HG03432 (cell line): ENCODE results near the gene OR10A6.

Source experiments
- ATAC-seq: cut with Tn5 transposase; IDR thresholded peaks from one replicate; pipeline ENCODE4 v1.9.1; 2021; ENCODE audit warnings: mild to moderate bottlenecking, moderate library complexity; ENCODE audit not compliant: unreplicated experiment

Gene OR10A6, protein sequence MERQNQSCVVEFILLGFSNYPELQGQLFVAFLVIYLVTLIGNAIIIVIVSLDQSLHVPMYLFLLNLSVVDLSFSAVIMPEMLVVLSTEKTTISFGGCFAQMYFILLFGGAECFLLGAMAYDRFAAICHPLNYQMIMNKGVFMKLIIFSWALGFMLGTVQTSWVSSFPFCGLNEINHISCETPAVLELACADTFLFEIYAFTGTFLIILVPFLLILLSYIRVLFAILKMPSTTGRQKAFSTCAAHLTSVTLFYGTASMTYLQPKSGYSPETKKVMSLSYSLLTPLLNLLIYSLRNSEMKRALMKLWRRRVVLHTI

DNA sequence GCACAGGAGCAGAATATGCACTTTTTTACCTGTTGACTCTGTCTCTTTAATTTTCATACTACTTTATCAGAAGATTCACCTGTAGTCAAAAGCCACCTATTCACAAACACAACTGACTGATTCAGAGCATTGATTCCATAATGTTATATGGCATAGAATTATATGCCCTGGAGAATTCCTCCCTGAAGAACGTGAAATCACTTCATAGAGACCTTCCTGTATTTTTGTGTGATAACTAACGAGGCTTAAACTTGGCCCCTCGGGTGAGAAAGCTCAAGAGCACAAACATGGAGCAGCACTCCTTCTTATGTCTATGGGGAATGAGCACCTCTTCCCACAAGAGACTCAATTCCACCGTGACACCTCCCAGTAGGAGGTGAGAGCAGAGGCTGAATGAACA lies at the start of gene OR10A6:
OR10A6 (minus strand) TSS at position 101 of the 400 bp plus-strand sequence. CDS start 2,606 bp downstream, outside the sequence.
- ATAC-seq = no peak

DNA sequence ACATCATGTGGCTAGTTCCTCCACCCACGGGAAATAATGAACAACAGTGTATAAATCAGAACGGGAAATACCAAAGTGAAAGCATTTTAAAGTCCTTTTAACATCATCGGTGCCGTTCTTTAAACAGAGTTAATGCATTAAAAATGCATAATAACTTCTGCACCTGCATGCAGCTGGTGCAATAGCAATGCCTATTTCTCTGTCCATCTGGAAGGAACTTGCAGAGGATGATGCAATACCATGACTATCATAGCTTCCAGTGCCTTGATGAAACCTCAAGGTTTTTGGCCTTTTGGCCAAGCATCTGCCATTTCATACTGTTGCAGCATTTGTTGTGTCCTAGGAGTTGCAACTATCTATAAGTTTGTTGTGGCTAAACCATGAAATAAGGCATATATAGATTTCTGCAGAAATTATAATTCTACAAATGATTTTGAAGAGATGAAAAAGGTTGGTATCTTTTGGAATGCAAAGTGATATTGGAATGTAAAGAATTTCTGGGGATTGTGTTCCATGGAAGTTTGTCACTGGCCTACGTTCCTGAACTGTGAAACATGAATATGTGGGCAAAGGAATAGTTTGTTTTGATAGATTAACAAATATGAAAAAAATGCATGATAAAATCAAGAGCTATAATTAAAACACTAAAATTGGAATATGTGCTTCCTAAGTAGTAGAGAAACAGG lies 46.3 kb upstream of the OR10A6 start:
- no peak for ATAC-seq

DNA sequence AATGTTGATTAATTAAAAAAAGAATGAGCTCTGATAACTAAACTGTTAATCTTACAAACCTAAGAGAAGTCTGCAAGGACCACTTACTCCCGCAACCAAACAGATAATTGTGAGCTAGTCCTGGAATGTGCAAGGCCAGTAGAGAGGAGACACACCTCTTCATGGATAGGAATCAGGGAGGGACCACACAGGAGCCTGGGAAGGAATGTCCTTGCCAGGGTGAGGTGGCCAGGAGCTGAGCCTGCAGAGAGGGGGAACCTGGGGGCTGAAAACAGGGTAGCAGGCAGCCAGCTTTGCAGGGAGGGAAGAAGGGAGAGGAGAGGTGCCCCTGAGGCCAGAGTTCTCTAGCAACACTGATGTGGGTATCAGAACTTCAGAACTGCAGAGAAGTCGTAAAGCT lies 43.6 kb upstream of the OR10A6 start:
- no peak for ATAC-seq

DNA sequence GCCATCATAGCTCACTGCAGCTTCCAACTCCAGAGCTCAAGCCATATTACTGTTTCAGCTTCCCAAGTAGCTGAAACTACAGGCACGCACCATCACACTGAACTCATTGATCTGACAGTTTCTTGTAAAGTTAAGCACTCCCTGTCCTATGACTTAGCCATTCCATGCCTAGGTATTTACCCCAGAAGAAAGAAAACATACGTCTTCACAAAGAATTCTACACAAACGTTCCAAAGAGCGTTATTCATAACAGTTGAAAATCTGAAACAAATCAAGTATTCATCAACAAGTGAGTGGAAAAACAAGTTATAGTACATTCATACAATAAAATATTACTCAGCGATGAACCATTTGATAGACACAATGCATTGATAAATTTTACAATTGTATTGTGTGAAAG lies 41.9 kb upstream of the OR10A6 start:
- ATAC-seq = no peak

DNA sequence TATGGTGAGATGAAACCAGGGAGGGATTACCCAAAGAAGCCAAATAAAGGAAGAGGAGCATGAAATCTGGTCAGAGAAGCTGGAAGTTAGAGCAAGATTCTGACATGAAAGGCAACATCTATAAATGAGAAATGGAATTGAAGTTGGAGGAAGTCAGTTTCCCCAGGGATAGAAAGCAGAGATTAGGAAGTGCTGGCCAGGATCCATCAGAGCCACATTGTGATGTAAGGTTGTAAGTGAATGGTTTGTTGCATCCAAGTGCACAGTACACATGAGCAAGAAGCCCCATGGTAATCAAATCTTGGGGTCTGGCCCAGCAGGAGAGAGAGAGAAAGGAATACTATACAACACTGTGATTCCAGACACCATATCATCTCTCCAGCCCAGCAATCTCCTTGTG lies 40.8 kb upstream of the OR10A6 start:
- no peak for ATAC-seq

DNA sequence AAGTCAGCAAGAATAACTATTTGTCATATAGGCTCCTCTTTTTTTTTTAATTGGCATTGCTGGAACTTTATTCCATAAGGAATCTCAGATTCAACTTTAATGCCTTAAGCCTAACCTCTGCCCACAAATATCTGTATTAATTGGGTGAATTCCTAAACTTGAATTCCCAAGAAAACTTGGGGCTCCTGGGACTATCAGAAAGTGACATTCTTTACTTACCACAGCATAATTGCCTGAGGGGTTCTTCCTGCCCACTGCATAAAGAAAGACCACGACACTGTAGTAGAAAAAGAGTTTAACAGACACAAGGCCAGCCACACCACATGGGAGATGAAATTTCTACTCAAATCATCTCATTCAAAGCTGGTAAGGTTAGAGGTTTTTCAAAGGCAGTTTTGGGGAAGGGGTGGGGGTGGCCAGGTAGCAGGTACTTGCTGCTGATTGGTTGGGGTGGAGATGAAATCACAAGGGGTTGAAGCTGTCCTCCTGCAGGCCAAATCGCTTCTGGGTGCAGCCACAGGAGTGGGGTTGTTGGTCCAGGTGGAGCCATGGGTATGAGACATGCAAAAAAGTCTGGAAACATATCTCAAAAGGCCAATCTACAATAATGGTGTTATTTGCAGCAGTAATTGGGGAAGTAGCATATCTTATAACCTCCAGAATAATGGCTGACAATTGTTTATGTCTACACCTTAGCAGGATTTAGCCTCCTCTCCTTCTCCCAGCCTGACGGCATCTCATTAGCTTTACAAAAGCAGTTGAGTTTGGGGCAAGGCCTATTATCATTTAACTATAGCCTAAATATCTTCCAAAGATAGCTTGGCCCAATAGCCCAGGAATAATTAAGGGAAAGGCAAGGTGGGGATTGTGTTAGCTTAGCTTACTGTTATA lies 38.9 kb upstream of the OR10A6 start:
- ATAC-seq = no peak

DNA sequence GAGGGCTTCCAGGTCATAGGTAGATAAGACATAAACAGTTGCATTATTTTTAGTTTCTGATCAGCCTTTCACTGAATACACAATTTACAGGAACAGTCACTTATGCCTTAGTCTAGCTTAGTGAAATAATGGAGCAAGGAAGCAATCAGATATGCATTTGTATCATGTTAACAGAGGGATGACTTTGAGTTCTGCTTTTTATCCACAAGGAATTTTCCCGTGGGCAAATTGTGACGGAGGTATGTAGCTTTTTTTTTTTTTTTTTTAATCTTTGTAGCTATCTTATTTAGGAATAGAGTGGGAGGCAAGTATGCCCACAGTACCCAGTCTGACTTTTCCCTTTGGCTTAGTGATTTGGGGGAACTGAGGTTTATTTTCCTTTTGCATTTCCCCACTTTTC lies 37.6 kb upstream of the OR10A6 start:
- ATAC-seq = no peak

DNA sequence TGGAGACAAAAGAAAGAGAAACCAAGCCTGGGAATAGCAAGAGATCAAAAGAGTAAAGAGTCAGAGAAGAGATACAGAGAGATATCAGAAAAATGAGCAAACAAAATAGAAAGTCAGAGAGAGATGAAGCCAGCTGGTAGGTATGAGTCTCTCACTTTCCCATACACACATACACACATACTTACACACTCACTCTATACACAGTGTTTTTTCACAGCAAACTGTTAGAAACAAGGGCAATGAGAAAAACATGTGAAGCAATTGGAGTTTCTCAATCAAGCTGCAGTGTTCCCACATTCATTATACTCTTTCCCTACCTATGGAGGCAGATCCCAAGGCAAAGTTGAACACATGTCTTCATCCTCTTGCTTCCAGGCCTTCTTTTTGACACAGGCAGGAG lies 36.8 kb upstream of the OR10A6 start:
- ATAC-seq = no peak

DNA sequence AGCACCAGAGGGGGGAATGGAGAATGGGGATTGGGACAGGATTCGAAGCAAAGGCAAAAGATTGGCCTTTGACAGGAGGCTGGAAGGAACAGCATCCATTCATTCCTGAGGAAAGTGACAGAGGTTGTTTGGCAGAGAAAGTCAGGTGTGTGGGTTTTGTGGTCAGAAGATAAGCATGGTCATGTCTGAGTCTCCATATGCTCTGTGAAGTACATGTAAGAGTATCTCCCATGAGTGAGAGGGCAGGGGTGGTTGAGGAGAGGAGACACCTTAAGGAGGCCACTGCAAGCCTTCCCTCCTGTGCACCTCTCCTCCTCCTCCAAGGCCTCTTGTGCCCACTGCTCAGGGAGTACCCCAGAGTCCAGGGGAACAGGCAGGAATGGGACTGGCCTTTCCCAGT lies 36.0 kb upstream of the OR10A6 start:
- ATAC-seq = no peak

DNA sequence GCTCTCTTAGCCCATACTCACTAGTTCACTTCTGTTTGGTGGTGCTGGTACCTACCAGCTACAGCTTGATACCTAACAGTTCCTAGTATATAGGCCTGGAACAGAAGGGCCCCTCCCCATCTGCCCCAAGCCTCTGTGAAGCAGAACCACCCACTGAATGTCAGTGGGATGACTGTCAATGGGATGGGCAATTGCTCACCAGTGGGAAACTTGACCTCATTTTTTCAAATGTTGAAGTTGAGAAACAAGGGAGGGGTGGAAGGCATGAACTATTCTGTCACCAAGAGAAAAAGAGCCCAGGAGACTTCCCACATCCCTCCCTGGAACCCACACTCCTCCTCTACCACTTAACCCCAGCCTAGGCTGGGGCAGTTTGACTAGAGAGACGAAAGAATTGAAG lies 34.3 kb upstream of the OR10A6 start, which contains the start of gene NLRP10:
NLRP10 (minus strand) TSS at position 62 of the 400 bp plus-strand sequence. CDS start 1,952 bp downstream, outside the sequence.
- no peak for ATAC-seq

DNA sequence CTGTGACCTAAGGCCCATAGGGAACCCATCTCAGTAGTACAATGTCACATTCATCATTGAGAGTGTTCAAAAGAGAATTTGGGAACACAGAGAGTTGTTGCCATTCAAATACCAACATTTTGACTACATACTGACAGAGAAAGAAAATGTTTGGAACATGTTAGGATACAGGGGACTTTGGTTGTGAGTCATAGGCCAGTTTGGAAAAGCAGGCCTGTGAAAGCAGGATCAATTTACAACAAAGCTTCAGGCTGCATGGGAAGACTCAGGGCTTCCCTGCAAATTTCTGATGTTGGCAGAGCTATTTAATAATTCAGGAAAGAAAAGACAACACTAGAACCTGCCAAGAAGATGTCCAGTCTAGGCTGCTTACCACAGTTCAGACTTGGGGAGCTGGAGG lies 33.8 kb upstream of the OR10A6 start:
- ATAC-seq = no peak

DNA sequence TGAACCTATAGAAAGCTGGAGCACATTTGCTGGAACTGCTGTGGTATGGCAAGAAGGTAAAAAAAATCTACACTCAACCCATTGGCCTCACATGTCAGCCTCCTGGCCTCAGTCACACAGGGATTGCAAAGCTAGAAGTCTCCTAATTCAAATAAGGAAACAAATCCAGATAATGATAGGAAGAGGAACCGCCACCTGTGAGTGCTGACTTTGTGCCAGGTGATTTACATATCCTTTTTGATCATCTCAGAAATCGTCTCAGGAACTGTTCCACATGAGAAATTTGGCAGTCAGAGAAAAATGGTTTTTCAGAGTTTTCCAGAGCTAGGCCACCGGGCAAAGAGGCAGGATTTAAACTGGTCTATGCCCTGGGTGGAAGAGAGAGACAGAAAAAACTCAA lies 33.2 kb upstream of the OR10A6 start:
- no peak for ATAC-seq

DNA sequence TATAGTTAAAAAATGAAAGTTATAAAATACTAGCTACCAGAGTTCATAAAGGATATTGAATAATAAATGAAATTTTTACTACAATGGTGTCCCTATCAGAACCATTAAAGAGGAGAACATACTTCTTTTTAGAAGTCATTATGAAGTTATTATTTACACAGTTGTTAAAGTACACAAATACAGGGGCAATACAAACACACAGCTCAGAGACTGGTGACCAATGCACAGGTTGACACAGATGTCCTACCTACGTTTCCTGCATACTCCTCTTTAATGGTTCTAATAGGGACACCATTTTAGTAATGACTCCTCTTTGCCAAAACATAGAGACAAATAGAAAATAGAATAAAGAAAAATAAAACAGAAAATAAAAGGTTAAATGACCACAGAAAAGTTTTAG lies 24.1 kb upstream of the OR10A6 start:
- ATAC-seq = no peak

DNA sequence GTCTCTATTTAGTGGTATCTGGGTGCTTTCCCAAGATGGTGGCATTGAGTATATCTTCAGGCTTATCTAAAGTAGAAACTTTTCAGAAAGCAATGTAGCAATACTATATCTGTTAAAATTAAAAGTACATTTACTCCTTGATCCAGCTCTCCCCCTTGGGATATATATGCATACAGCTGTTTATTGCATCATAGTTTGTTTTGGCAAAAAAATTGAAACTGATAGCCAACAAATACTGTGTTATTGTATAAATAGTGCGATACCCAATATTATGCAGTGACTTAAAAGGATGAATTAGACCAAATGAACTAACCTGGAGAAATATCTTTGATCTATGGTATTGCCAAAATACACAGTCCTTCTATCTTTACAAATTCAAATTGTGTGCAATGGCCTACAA lies 18.9 kb upstream of the OR10A6 start:
- no peak for ATAC-seq

DNA sequence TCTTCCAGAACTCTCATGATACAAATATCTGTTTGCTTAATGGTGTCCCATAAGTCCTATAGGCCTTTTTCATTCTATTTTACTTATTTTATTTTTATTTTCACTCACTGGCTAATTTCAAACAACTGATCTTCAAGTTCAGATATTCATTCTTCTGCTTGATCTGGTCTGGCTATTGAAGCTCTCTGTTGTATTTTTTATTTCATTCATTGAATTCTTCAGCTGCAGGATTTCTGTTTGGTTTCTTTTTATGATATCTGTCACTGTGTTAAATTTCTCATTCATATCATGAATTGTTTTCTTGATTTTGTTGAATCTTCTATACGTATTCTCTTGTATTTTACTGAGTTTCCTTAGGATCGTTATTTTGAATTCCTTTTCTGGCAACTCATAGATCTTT lies 13.1 kb upstream of the OR10A6 start:
- no peak for ATAC-seq

DNA sequence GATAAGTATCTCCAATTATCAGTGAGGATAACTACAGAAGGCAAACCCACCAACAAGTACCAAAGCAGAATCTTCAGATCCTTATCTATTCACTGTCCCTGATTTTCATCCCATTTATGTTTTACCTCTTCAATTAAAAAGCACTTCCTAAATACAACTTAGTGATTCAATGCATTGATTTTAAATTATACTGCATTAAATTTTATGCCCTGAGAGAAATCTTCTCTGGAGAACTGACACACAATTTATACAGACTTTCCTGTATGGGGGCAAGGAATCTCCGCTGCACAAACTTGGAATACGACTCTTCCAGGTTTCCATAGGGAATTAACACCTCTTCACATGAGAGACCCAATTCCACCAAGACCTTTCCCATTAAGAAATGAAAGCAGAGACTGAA lies 10.5 kb upstream of the OR10A6 start, which contains the start of gene OR10A3:
OR10A3 (minus strand) TSS at position 101 of the 400 bp plus-strand sequence. CDS start 2,188 bp downstream, outside the sequence.
- ATAC-seq = no peak

DNA sequence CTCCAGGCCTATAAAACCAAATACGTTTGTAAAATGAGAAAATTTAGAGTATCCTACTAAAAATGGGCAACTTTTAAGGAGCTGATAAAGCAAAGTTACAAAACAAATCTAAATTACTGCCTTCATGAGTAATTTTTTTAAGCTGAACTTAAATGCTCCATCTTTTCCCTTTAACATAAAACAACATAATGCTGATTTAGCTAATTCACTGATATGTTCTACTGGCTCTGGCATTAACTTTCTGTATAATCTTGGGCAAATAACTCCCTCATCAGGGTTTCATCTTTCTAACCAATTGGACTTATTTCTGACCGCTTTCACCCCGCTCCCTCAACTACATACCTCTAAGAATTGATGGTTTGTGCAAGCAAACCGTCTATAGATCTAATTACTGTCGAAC lies 10.1 kb upstream of the OR10A6 start:
- no peak for ATAC-seq

DNA sequence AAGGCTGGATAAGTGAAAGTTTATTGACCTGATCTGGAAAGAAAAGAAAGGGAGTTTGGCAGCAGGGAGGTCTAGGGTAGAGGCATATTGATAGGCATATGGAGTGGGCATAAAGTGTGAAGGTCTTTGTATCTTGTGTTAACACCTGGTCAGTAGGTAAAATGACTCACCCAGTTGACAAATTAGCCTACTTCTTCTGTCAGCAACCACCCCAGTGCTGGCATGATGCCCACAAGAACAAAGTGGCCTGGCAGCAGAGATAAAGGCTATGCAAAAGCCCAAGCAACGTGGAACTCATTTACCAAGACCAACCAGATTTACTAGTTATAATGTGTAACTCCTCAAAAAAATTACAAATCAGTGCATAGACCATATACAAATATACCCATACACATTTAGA lies 5.5 kb upstream of the OR10A6 start:
- no peak for ATAC-seq

DNA sequence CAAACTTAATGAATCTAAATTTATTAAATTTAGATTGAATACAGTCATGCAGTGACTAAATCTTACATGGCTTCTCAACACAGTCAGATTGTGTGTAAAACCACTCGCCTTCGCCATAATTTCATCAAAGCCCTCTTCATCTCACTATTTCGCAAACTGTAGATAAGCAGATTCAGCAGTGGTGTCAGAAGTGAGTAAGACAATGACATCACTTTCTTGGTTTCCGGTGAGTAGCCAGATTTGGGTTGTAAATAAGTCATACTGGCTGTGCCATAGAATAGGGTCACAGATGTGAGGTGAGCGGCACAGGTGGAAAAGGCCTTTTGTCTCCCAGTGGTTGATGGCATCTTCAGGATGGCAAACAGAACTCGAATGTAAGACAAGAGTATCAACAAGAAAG lies 3.4 kb downstream of the OR10A6 start:
- ATAC-seq = no peak

DNA sequence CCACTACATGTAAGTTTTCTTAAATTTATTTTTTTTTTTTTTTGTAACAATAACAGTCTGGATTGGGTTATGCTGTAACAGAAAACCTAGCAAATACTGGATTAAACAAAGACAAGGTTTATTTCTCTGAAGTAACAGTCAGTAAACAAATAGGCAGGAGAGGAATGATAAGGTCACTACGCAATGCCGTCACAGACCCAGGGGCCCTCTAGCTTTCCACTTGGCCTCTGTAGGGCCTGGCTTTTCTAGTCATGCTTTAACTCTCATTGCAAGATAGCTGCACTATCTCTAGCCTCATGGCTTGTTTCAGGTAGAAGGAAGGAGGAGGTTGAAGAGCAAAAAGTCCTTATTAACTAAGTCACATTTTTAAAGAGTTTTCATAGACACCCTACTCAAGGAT lies 6.5 kb downstream of the OR10A6 start:
- ATAC-seq = no peak

DNA sequence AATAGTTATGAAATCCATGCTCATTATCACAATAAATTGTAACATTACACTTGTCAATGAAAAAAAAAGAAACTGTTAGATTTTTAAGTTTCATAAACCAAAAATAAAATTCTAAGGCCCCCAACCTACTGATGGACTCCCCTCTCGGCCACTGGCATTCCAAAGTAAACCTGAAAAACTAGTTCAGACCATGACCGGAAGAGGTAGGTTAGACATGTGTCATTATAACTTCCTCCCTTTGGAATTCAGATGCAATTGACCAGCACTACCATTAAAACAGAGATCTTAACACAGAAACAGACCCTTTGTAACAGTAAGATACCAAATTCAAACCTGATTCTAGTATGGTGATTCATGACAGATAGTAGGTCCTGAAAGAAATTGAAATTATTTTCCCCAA lies 12.9 kb downstream of the OR10A6 start:
- ATAC-seq = no peak
